ENCODE measurements around the gene PCK2. TPM values are rescaled to one million over a fixed set of nuclear protein-coding genes. Genes with fewer than 3 reads are reported as not detected.

PCK2 gene
- polyA plus RNA-seq, 6 donors from 2014 or later: 26.5 to 48.0 (median 36.8) TPM

- Mint-ChIP-seq H3K36me3 (peaks cover 0 to 9% of the 10 kb centered on the region in 2 donors), H3K4me3 (peak overlapping the region; percentile 80 to 99 (median 91)), H3K4me1 (peaks cover 40 to 64% (median 52%) of the 10 kb centered on the region in 3 donors), H3K9me3 (no peaks in the 10 kb centered on the region), H3K27ac (peak overlapping the region in 4 of 6 donors; percentile 77 to 98 (median 98)), H3K27me3 (no peaks in the 10 kb centered on the region)
- no peak for ATAC-seq (ENCODE audit: low read depth in 2 of 2)
- no peak for DNase-seq
Measured at GRCh38 chr14:24137529-24138395, 43.7 kb downstream of the PCK2 start.

GRCh38 chr14:24138396-24139271 is 44.5 kb downstream of the PCK2 start:
- Mint-ChIP-seq H3K27me3 (no peaks in the 10 kb centered on the region), H3K27ac (peak overlapping the region in 4 of 6 donors; percentile 67 to 88 (median 85)), H3K4me3 (peak overlapping the region in 7 of 8 donors; percentile 29 to 99 (median 71)), H3K4me1 (peaks cover 41 to 69% (median 50%) of the 10 kb centered on the region in 3 donors), H3K9me3 (no peaks in the 10 kb centered on the region), H3K36me3 (peaks cover 0 to 9% of the 10 kb centered on the region in 2 donors)
- ATAC-seq (ENCODE audit: low read depth in 2 of 2) (no peak), DNase-seq (no peak)

- no peak for ATAC-seq (ENCODE audit: low read depth in 2 of 2)
- Mint-ChIP-seq H3K27ac (peak overlapping the region in 3 of 6 donors; percentile 20 to 85 (median 67)), H3K4me1 (peaks cover 46 to 73% (median 54%) of the 10 kb centered on the region in 3 donors), H3K27me3 (no peaks in the 10 kb centered on the region), H3K9me3 (no peaks in the 10 kb centered on the region), H3K36me3 (peaks cover 6 to 13% of the 10 kb centered on the region in 2 donors), H3K4me3 (peak overlapping the region in 7 of 8 donors; percentile 4 to 99 (median 61))
- DNase-seq: no peak
Measured at GRCh38 chr14:24139272-24139934, 45.3 kb downstream of the PCK2 start.

- Mint-ChIP-seq H3K36me3 (peaks cover 8 to 16% of the 10 kb centered on the region in 2 donors), H3K27ac (peak within 1 kb of the TSS; percentile 57 to 96 (median 87)), H3K9me3 (no peaks in the 10 kb centered on the region), H3K27me3 (no peaks in the 10 kb centered on the region), H3K4me1 (peaks cover 51 to 80% (median 60%) of the 10 kb centered on the region in 3 donors), H3K4me3 (peak within 1 kb of the TSS; percentile 80 to 99 (median 93))
- DNase-seq (peak; percentile 99), ATAC-seq (ENCODE audit: low read depth in 2 of 2) (peak; percentile 86 to 89)
Measured at GRCh38 chr14:24141097-24141880, 47.2 kb downstream of the PCK2 start, which contains the start of gene EMC9. Gene EMC9, minus strand, starts transcription at chr14:24141591. Its CDS starts 287 bp downstream, at chr14:24141304.

GRCh38 chr14:24143511-24143910 is 49.4 kb downstream of the PCK2 start:
- no peak for ATAC-seq (ENCODE audit: low read depth in 2 of 2)
- Mint-ChIP-seq H3K4me1 (peaks cover 52 to 69% (median 52%) of the 10 kb centered on the region in 3 donors), H3K27ac (peak overlapping the region in 1 of 6 donors; percentile 49), H3K36me3 (peaks cover 8 to 12% of the 10 kb centered on the region in 2 donors), H3K4me3 (peak overlapping the region in 4 of 8 donors; percentile 12 to 99 (median 62)), H3K27me3 (no peaks in the 10 kb centered on the region), H3K9me3 (no peaks in the 10 kb centered on the region)
- DNase-seq: no peak

GRCh38 chr14:24144451-24144850 is 50.3 kb downstream of the PCK2 start:
- Mint-ChIP-seq H3K4me3 (peak overlapping the region in 7 of 8 donors; percentile 12 to 99 (median 43)), H3K27me3 (no peaks in the 10 kb centered on the region), H3K36me3 (peaks cover 7 to 8% of the 10 kb centered on the region in 2 donors), H3K9me3 (no peaks in the 10 kb centered on the region), H3K4me1 (peaks cover 50 to 69% (median 53%) of the 10 kb centered on the region in 3 donors), H3K27ac (peak overlapping the region in 3 of 6 donors; percentile 2 to 86 (median 73))
- ATAC-seq (ENCODE audit: low read depth in 2 of 2) (no peak), DNase-seq (no peak)

GRCh38 chr14:24145219-24145618 is 51.1 kb downstream of the PCK2 start:
- Mint-ChIP-seq H3K27ac (peak overlapping the region in 2 of 6 donors; percentile 55 to 86), H3K4me1 (peaks cover 48 to 66% (median 55%) of the 10 kb centered on the region in 3 donors), H3K36me3 (peaks cover 7 to 8% of the 10 kb centered on the region in 2 donors), H3K9me3 (no peaks in the 10 kb centered on the region), H3K27me3 (no peaks in the 10 kb centered on the region), H3K4me3 (peak overlapping the region in 6 of 8 donors; percentile 89 to 100 (median 99))
- ATAC-seq (ENCODE audit: low read depth in 2 of 2): no peak
- DNase-seq: no peak

- ATAC-seq (ENCODE audit: low read depth in 2 of 2): no peak
- no peak for DNase-seq
- Mint-ChIP-seq H3K36me3 (peaks cover 7 to 14% of the 10 kb centered on the region in 2 donors), H3K9me3 (no peaks in the 10 kb centered on the region), H3K4me3 (peak overlapping the region; percentile 89 to 100 (median 99)), H3K4me1 (peaks cover 48 to 63% (median 56%) of the 10 kb centered on the region in 3 donors), H3K27ac (peak overlapping the region; percentile 86 to 99 (median 96)), H3K27me3 (no peaks in the 10 kb centered on the region)
Measured at GRCh38 chr14:24145690-24146452, 51.8 kb downstream of the PCK2 start.

GRCh38 chr14:24146453-24146977 is 52.4 kb downstream of the PCK2 start, which contains the start of gene PSME2:
Gene PSME2, minus strand, starts transcription at chr14:24146610. Its CDS starts 29 bp downstream, at chr14:24146581.
- ATAC-seq (ENCODE audit: low read depth in 2 of 2): peak; percentile 60
- Mint-ChIP-seq H3K4me1 (peaks cover 46 to 65% (median 57%) of the 10 kb centered on the region in 3 donors), H3K9me3 (no peaks in the 10 kb centered on the region), H3K36me3 (peaks cover 7 to 15% of the 10 kb centered on the region in 2 donors), H3K4me3 (peak within 1 kb of the TSS; percentile 89 to 100 (median 99)), H3K27ac (peak within 1 kb of the TSS; percentile 86 to 99 (median 96)), H3K27me3 (no peaks in the 10 kb centered on the region)
- DNase-seq: peak; percentile 91

- Mint-ChIP-seq H3K4me3 (peak within 1 kb of the TSS; percentile 89 to 100 (median 99)), H3K27ac (peak within 1 kb of the TSS; percentile 86 to 99 (median 96)), H3K4me1 (peaks cover 46 to 58% (median 53%) of the 10 kb centered on the region in 3 donors), H3K36me3 (peaks cover 7 to 15% of the 10 kb centered on the region in 2 donors), H3K27me3 (no peaks in the 10 kb centered on the region), H3K9me3 (no peaks in the 10 kb centered on the region)
- peak; percentile 81 to 84 for ATAC-seq (ENCODE audit: low read depth in 2 of 2)
- DNase-seq: peak; percentile 97
Measured at GRCh38 chr14:24146978-24147760, 53.1 kb downstream of the PCK2 start, which contains the start of gene RNF31. Gene RNF31, plus strand, starts transcription at chr14:24147498. Its CDS starts 201 bp downstream, at chr14:24147699.

Data from naive B cell (primary cell).